Psoas muscle (tissue), 8 donors: ENCODE measurements around the gene FTCD. TPM values are rescaled to one million over a fixed set of nuclear protein-coding genes. Genes with fewer than 3 reads are reported as not detected.
"Not testable (repeated sequence)": the region's sequence is repeated elsewhere in the genome, so short reads cannot be mapped to it uniquely, and the experiment has no call there.

Experiments
- ATAC-seq, 4 donors: fragments of 200-7000 bp; cut with Tn5 transposase; one replicate each; pipeline ENCODE4 v1.9.1; 2020; ENCODE audit warnings: moderate library complexity in 3 of 4, mild to moderate bottlenecking in 2 of 4
- DNase-seq, 2 donors: peaks; one replicate each; pipeline ENCODE4 v3.0.0-alpha.2; 2020
- H3K27ac ChIP-seq: fragments of 200-600 bp; one replicate; pipeline ENCODE4 v1.8.0; 2022
- H3K27me3 ChIP-seq, 3 donors: fragments of 200-600 bp in 1 of 3; one replicate each; pipeline versions ENCODE4 v1.6.1 to v1.8.0; 2013 to 2022; ENCODE audit warnings: low read length in 2 of 3, mild to moderate bottlenecking in 2 of 3, moderate library complexity in 1 of 3; ENCODE audit not compliant: insufficient read depth in 3 of 3
- H3K36me3 ChIP-seq, 2 donors: fragments of 200-600 bp in 1 of 2; one replicate each; pipeline versions ENCODE4 v1.6.1 to v1.8.0; 2013 to 2022; ENCODE audit warnings: low read depth in 1 of 2, mild to moderate bottlenecking in 1 of 2, moderate library complexity in 1 of 2; ENCODE audit not compliant: insufficient read depth in 1 of 2
- H3K4me1 ChIP-seq: fragments of 200-600 bp; one replicate; pipeline ENCODE4 v1.8.0; 2022
- H3K4me3 ChIP-seq: fragments of 200-600 bp; one replicate; pipeline ENCODE4 v1.8.0; 2022; ENCODE audit warnings: mild to moderate bottlenecking
- H3K9me3 ChIP-seq: fragments of 200-600 bp; one replicate; pipeline ENCODE4 v1.8.0; 2022
- WGBS, 3 donors: extraction: QIAGEN DNeasy Blood & Tissue Kit; methylation state at CpG; one replicate each; pipeline versions ENCODE4 v1.1.6 to v1.1.7; 2013; 5-methylcytosine and 5-hydroxymethylcytosine counted together
- intact Hi-C, 2 donors: fragments of 100-400 bp; cut with DNase I; formaldehyde crosslinking; loops; one replicate each; pipeline versions ENCODE4 v1.11.0 to v1.14.2; 2022
- polyA plus RNA-seq, 3 donors: library from polyadenylated mRNA; stranded (reverse); fragments of 200-250 nt; gene quantifications; one replicate each; pipeline ENCODE4 v1.2.3, GENCODE V29; 2013
- total RNA-seq, 4 donors: library from RNA; stranded (reverse); fragmentation: NEBNext Ultra II Directional in 2 of 4; extraction: Animal tissue kit (Norgen Biotek cat#: 25700) in 2 of 4; gene quantifications; one replicate each; pipeline versions ENCODE4 v1.2.1 to v1.2.4, GENCODE V29; 2021 to 2023
- TF ChIP-seq, protein P1 (sequence below): fragments of 200-600 bp; IDR thresholded peaks from one replicate; pipeline ENCODE4 v1.8.0; 2022; ENCODE audit warnings: antibody characterized with exemption
- donor health status: healthy with polysubstance abuse.
- donor health status: DM: no; HTN: no; CAD: no; lungs with moderate emphysema.
- donor health status: Bipolar disorder and iron deficiency.
- donor health status: healthy.
- donor health status: DM: yes; HTN: yes; CAD: no.
- donor health status: DM: no; HTN: no; CAD: no.
- donor health status: DM: no; HTN: no; CAD: no.
- donor health status: DM: yes; HTN: yes; CAD: no.

Gene FTCD
- total and polyA plus RNA-seq, 7 donors, result 0.03 to 2.0 (median 0.13) TPM; not detected in 3

DNA sequence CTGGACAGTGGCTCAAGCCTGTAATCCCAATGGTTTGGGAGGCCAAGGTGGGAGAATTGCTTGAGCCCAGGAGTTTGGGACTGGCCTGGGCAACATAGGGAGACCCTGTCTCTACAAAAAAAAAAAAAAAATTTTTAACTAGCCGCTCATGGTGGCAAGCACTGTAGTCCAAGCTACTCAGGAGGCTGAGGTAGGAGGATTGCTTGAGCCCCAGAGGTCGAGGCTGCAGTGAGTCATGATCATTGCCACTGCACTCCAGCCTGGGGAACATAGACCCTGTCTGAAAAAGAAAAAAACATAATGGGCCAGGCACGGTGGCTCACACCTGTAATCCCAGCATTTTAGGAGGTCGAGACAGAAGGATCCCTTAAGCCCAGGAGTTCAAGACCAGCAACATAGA is 23.6 kb upstream of the FTCD start:
- H3K27me3 ChIP-seq, result peaks cover 0 to 1% (median 0%) of the 10 kb centered on the region in 3 donors
- intact Hi-C loops, result no loop called here
- H3K4me1 ChIP-seq, result no peaks in the 10 kb centered on the region
- no peak overlapping the region for H3K4me3 ChIP-seq
- ATAC-seq (no peak), DNase-seq (no peak)
- no peak overlapping the region for H3K27ac ChIP-seq
- WGBS, 3 donors, result 76 to 87% (median 83%) methylated on average over 4 of the region's 4 CpGs
- H3K36me3 ChIP-seq, result no peaks in the 10 kb centered on the region
- peaks cover 18% of the 10 kb centered on the region for H3K9me3 ChIP-seq
- TF ChIP-seq, protein P1, sequence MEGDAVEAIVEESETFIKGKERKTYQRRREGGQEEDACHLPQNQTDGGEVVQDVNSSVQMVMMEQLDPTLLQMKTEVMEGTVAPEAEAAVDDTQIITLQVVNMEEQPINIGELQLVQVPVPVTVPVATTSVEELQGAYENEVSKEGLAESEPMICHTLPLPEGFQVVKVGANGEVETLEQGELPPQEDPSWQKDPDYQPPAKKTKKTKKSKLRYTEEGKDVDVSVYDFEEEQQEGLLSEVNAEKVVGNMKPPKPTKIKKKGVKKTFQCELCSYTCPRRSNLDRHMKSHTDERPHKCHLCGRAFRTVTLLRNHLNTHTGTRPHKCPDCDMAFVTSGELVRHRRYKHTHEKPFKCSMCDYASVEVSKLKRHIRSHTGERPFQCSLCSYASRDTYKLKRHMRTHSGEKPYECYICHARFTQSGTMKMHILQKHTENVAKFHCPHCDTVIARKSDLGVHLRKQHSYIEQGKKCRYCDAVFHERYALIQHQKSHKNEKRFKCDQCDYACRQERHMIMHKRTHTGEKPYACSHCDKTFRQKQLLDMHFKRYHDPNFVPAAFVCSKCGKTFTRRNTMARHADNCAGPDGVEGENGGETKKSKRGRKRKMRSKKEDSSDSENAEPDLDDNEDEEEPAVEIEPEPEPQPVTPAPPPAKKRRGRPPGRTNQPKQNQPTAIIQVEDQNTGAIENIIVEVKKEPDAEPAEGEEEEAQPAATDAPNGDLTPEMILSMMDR, result no peak

DNA sequence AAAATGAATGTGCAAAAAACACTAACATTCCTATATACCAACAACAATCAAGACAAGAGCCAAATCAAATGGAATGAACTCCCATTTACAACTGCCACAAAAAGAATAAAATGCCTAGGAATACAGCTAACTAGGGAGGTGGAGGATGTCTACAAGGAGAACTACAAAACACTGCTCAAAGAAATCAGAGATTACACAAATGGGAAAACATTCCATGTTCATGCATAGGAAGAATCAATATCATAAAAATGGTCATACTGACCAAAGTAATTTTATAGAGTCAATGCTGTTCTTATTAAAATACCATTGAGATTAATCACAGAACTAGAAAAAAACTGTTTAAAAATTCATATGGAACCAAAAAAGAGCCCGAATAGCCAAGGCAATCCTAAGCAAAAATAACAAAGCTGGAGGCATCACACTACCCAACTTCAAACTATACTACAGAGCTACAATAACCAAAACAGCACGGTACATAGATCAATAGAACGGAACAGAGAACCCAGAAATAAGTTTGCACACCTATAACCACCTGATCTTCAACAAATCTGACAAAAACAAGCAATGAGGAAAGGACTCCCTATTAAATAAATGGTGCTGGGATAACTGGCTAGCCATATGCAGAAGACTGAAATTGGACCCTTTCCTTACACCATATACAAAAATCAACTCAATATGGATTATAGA is 21.2 kb upstream of the FTCD start:
- H3K4me3 ChIP-seq, H3K4me1 ChIP-seq, H3K36me3 ChIP-seq, intact Hi-C loops, ATAC-seq, H3K27ac ChIP-seq, DNase-seq, H3K27me3 ChIP-seq: not testable (repeated sequence)
- peaks cover 18% of the 10 kb centered on the region for H3K9me3 ChIP-seq
- 93 to 97% (median 96%) methylated on average over 3 of the region's 3 CpGs for WGBS, 3 donors

DNA sequence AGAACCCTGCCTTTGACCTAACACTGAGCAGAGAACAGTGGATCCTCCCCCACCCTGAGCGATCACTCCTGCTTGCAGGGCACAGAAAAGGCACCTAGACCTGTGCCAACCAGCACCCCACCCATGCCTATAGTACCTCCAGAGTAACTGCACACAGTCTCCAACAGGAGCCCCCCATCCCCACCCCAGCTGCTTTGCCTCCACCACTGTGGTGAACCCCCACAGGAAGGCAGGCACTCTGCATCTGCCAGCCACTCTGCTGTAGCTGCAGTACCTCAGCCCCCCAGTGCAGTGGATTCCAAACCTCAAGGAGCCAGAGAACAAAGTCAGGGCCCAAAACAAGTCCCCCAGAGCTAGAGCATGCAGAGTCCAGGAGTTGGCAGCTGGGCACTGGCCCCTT is 18.2 kb upstream of the FTCD start:
- WGBS, 3 donors, result 91 to 97% (median 92%) methylated on average over 1 of the region's 1 CpG
- no peak for DNase-seq

DNA sequence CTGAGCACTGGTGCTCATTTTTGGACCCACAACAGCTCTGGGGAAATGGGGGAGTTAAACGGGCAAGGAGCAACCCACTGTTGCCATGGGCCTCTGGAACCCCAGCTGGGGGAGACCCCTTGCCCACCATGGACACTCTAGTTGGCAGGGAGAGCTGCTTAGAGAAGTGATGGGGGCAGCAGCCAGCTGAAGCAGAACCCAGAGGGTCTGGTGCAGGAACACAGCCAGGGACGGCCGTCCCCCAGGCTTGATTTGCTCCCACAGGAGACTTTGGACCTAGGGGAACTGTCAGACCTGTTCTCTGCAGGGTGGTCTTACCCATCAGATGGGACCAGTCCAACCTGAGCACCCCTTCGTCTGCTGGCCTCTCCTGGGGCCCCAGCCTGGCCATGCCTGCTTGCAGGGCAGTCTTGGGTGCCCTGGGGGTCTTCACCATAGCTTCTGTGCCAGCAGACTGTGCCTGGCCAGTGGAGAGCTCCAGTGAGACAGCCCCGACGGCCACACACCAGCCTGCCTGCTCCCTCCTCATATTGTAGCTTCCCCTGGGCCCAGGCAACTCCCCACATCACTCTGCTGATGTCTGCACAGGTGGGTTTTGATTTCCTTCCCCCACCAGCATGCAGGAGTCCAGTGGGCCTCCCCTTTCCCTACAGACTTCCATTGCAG is 17.6 kb upstream of the FTCD start:
- Histone ChIP-seq H3K27me3 (no peaks in the 10 kb centered on the region), H3K36me3 (no peaks in the 10 kb centered on the region), H3K9me3 (peaks cover 18% of the 10 kb centered on the region), H3K4me1 (no peaks in the 10 kb centered on the region), H3K27ac (no peak overlapping the region), H3K4me3 (no peak overlapping the region)
- 89 to 92% (median 90%) methylated on average over 5 to 6 of the region's 6 CpGs for WGBS, 3 donors
- intact Hi-C loops, result no loop called here
- ATAC-seq, result no peak
- TF ChIP-seq, protein P1, result no peak
- DNase-seq, result no peak

More for the DNA sequence above, 18.2 kb upstream of the FTCD start:
- no peak overlapping the region for H3K4me3 ChIP-seq
- TF ChIP-seq, protein P1, result no peak
- no peak for ATAC-seq
- intact Hi-C loops, result no loop called here
- peaks cover 18% of the 10 kb centered on the region for H3K9me3 ChIP-seq
- no peaks in the 10 kb centered on the region for H3K36me3 ChIP-seq
- H3K27me3 ChIP-seq, result no peaks in the 10 kb centered on the region
- H3K27ac ChIP-seq, result no peak overlapping the region
- no peaks in the 10 kb centered on the region for H3K4me1 ChIP-seq

DNA sequence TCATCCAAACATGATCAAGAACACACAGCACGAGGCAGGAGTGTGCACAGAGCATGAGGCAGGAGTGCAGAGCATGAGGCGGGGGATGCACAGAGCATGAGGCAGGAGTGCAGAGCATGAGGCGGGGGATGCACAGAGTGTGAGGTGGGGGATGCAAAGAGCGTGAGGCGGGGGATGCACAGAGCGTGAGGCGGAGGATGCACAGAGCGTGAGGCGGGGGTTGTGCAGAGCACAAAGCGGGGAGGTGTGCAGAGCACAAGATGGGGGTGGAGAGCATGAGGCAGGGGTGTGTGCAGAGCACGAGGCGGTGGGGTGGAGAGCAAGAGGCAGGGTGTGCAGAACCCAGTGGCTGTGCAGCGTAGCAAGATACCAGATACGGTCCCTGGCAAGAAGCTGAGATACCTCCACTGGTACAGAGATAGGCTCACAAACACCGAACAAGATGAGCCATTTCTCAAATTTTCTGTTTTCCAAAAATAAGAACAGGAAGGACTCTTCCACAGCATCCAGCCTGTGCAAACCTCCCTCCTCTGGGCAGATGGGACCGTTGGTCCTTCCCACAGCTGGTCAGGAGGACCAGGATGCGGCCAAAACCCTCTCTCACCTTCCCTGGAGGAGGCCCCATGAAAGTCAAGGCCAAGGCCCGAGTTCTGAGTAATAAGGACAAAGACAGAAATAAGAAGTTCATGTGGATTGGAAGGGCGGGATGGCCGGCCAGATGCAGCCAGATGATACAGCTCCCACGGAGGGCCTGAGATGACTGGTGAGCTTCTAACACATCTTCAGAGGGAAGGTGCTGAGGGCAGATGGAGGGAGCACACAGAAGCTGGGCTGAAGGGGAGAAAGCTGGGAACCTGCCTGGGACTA is 16.9 kb upstream of the FTCD start:
- Histone ChIP-seq H3K9me3 (peaks cover 15% of the 10 kb centered on the region), H3K4me1 (no peaks in the 10 kb centered on the region), H3K27me3 (no peaks in the 10 kb centered on the region), H3K27ac (no peak overlapping the region), H3K36me3 (no peaks in the 10 kb centered on the region), H3K4me3 (no peak overlapping the region)
- 86 to 89% (median 88%) methylated on average over 18 to 21 of the region's 21 CpGs for WGBS, 3 donors
- DNase-seq (no peak), ATAC-seq (no peak)
- TF ChIP-seq, protein P1, result no peak
- intact Hi-C loops, result no loop called here
